PC-3 (cell line): ENCODE measurements around the gene RHOB. TPM values are rescaled to one million over a fixed set of nuclear protein-coding genes. Genes with fewer than 3 reads are reported as not detected.

ENCODE experiments used
- ATAC-seq: fragments of 200-7000 bp; cut with Tn5 transposase; 2 replicates; pipeline ENCODE4 v1.9.1; 2020; ENCODE audit warnings: mild to moderate bottlenecking, moderate library complexity
- BruUV-seq: library from RNA; stranded (reverse); fragments of 400-500 nt; replicated peaks from 2 replicates; lab custom pipeline; 2021; lab: Mats Ljungman, UMichigan
- CTCF ChIA-PET: fragments of 300-600 bp; sonication (Branson Sonifier 250); formaldehyde crosslinking; loops from one replicate; lab custom pipeline; 2022; ENCODE audit warnings: antibody characterized with exemption; lab: Charles Lee
- POLR2A ChIA-PET: fragments of 300-600 bp; sonication (Branson Sonifier 250); formaldehyde crosslinking; loops from one replicate; lab custom pipeline; 2022; ENCODE audit warnings: antibody characterized with exemption; ENCODE audit not compliant: unreplicated experiment; lab: Charles Lee
- DNase-seq: peaks from one replicate; pipeline ENCODE4 v3.0.0-alpha.2; 2015
- H2AFZ ChIP-seq: fragments of 300-600 bp; sonication (generic); 2 replicates; pipeline ENCODE4 v1.6.0; 2016; ENCODE audit warnings: antibody characterized with exemption, low read length
- H3F3A ChIP-seq: fragments of 300-600 bp; sonication (generic); one replicate; pipeline ENCODE4 v1.6.0; 2017; ENCODE audit warnings: antibody characterized with exemption, low read length, control low read depth, mild to moderate bottlenecking; ENCODE audit not compliant: unreplicated experiment
- H3K27ac ChIP-seq: fragments of 300-600 bp; sonication (generic); 2 replicates; pipeline ENCODE4 v1.5.1; 2016; ENCODE audit warnings: mild to moderate bottlenecking, low read length
- H3K27me3 ChIP-seq: fragments of 300-600 bp; sonication (generic); 2 replicates; pipeline ENCODE4 v1.6.1; 2016; ENCODE audit warnings: low read length, mixed read lengths
- H3K36me3 ChIP-seq: fragments of 300-600 bp; sonication (generic); 2 replicates; pipeline ENCODE4 v1.6.1; 2016; ENCODE audit warnings: low read depth, mixed run types, low read length, mixed read lengths
- H3K4me1 ChIP-seq: fragments of 300-600 bp; sonication (generic); 2 replicates; pipeline ENCODE4 v1.5.1; 2016; ENCODE audit warnings: low read length; ENCODE audit not compliant: insufficient read depth
- H3K4me2 ChIP-seq: fragments of 300-600 bp; sonication (generic); 2 replicates; pipeline ENCODE4 v1.6.0; 2016; ENCODE audit warnings: low read length
- H3K4me3 ChIP-seq: fragments of 300-600 bp; sonication (generic); 2 replicates; pipeline ENCODE4 v1.5.1; 2016; ENCODE audit warnings: mild to moderate bottlenecking, low read length, mixed read lengths
- H3K79me2 ChIP-seq: fragments of 300-600 bp; sonication (generic); 2 replicates; pipeline ENCODE4 v1.6.1; 2017; ENCODE audit warnings: low read length, mixed read lengths
- H3K9ac ChIP-seq: fragments of 300-600 bp; sonication (generic); 2 replicates; pipeline ENCODE4 v1.6.0; 2016; ENCODE audit warnings: mild to moderate bottlenecking, low read length
- H3K9me2 ChIP-seq: fragments of 300-600 bp; sonication (generic); replicated peaks from 2 replicates; pipeline ENCODE4 v1.6.1; 2016; ENCODE audit warnings: mixed run types, low read length, mixed read lengths
- H3K9me3 ChIP-seq: fragments of 300-600 bp; sonication (generic); 2 replicates; pipeline ENCODE4 v1.6.1; 2016; ENCODE audit warnings: low read length, mixed read lengths
- H4K20me1 ChIP-seq: fragments of 300-600 bp; sonication (generic); 2 replicates; pipeline ENCODE4 v1.6.1; 2016; ENCODE audit warnings: low read length, mixed read lengths
- EZH2 ChIP-seq: fragments of 300-600 bp; sonication (generic); IDR thresholded peaks from one replicate; pipeline ENCODE4 v1.6.1; 2017; ENCODE audit warnings: antibody characterized with exemption, mild to moderate bottlenecking, low read length; ENCODE audit not compliant: unreplicated experiment
- EZH2phosphoT487 ChIP-seq: fragments of 300-600 bp; sonication (generic); IDR thresholded peaks from 2 replicates; pipeline ENCODE4 v1.6.1; 2018; ENCODE audit warnings: mild to moderate bottlenecking, antibody characterized with exemption, low read length, borderline replicate concordance
- intact Hi-C: fragments of 100-400 bp; cut with micrococcal nuclease; formaldehyde crosslinking; loops from 2 replicates; pipeline ENCODE4 v1.9.0; 2023
- total RNA-seq: library from RNA; depleted of rRNA; stranded (reverse); fragments of >200 nt; gene quantifications from 2 replicates; pipeline ENCODE4 v1.2.3, GENCODE V29; 2014
- TF ChIP-seq, protein P1 (sequence below): fragments of 300-600 bp; sonication (generic); conservative IDR thresholded peaks from 2 replicates; pipeline ENCODE4 v1.5.1; 2017; ENCODE audit warnings: antibody characterized with exemption, low read depth, mild to moderate bottlenecking, low read length

RHOB gene
- total RNA-seq, 1 experiment from 2014 or later: 88.5 TPM

DNA sequence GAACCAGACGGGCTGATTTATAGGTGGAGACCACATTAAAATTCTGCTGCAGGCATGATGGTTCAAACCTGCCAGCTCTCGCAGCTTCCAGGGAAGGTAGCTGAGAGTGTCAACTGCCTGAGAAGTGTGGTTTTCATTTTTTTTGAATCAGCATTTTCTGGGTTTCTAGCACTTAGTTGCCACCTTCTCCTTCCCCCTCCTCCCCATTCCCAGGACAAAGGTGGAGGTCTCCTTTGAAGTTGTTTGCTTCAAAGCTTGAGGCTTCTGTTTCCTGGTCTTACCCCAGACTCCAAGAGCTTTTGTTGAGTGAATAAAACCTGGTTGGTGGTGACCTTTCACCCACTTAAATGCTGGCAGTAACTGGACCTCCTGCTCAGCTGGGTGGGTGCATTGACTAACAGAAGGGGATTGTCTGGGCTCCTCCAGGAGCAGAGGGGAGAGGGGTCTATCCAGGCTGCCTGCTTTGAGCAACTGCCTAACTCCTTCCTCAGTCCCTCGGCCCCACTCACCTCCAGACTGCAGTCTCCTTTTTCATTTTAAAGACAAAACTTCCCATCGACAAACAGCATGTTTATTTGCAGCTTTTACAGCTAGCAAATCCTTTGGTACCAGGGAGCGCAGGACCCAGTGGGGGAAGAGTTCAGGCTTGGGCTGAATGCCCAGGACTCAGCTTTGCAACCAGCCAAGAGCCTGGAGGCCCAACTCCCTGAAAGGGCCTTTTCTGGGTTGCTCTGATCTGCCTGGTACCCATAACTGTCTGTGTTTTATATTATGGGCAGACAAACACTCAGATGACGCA, 3.5 kb downstream of the RHOB start:
- H3K27ac ChIP-seq: no peak overlapping the region
- H4K20me1 ChIP-seq: peaks cover 29% of the 10 kb centered on the region

DNA sequence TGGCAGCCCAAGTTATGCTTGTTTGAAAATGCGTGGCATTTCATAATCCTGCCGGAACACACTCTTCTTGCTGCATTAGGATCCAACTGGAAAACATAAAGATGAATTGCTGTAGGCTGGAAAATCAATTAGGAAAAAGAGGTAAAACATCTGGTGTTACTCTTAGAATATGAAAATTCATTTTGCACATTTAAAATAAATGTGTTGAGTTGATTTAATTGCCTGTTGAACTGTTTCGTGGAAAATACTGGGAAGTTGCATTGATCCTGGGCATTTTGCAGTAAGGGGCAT, 4.1 kb downstream of the RHOB start:
- no peak overlapping the region for H3K9ac ChIP-seq
- POLR2A ChIA-PET: no interaction called here

More for the DNA sequence above, 3.5 kb downstream of the RHOB start:
- no peak overlapping the region for H3K9ac ChIP-seq
- no peaks in the 10 kb centered on the region for H3K36me3 ChIP-seq
- TF ChIP-seq, protein P1, sequence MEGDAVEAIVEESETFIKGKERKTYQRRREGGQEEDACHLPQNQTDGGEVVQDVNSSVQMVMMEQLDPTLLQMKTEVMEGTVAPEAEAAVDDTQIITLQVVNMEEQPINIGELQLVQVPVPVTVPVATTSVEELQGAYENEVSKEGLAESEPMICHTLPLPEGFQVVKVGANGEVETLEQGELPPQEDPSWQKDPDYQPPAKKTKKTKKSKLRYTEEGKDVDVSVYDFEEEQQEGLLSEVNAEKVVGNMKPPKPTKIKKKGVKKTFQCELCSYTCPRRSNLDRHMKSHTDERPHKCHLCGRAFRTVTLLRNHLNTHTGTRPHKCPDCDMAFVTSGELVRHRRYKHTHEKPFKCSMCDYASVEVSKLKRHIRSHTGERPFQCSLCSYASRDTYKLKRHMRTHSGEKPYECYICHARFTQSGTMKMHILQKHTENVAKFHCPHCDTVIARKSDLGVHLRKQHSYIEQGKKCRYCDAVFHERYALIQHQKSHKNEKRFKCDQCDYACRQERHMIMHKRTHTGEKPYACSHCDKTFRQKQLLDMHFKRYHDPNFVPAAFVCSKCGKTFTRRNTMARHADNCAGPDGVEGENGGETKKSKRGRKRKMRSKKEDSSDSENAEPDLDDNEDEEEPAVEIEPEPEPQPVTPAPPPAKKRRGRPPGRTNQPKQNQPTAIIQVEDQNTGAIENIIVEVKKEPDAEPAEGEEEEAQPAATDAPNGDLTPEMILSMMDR: no peak
- TF ChIP-seq EZH2phosphoT487 (no peak), EZH2 (no peak)
- CTCF ChIA-PET: no interaction called here
- no peak overlapping the region for H2AFZ ChIP-seq
- H3F3A ChIP-seq: no peaks in the 10 kb centered on the region
- peaks cover 24% of the 10 kb centered on the region for H3K4me1 ChIP-seq
- DNase-seq (no peak), ATAC-seq (no peak)
- no peaks in the 10 kb centered on the region for H3K9me2 ChIP-seq
- peaks cover 29% of the 10 kb centered on the region for H3K79me2 ChIP-seq
- intact Hi-C loops: no loop called here
- H3K4me3 ChIP-seq: no peak overlapping the region
- BruUV-seq: no TSS peak
- POLR2A ChIA-PET: interaction anchor here (0.6 kb wide), 1 partner anchor 129 kb away, joined by 3 read pairs; no protein-coding TSS in a partner anchor
- no peak overlapping the region for H3K4me2 ChIP-seq
- no peaks in the 10 kb centered on the region for H3K27me3 ChIP-seq
- no peaks in the 10 kb centered on the region for H3K9me3 ChIP-seq

More for the DNA sequence above, 4.1 kb downstream of the RHOB start:
- Histone ChIP-seq H3K27ac (no peak overlapping the region), H3K9me2 (no peaks in the 10 kb centered on the region), H3K4me3 (no peak overlapping the region), H3K4me2 (no peak overlapping the region), H3K4me1 (peaks cover 24% of the 10 kb centered on the region), H4K20me1 (peaks cover 29% of the 10 kb centered on the region), H3K36me3 (no peaks in the 10 kb centered on the region), H3F3A (no peaks in the 10 kb centered on the region), H2AFZ (no peak overlapping the region), H3K27me3 (no peaks in the 10 kb centered on the region), H3K9me3 (no peaks in the 10 kb centered on the region), H3K79me2 (peaks cover 29% of the 10 kb centered on the region)
- CTCF ChIA-PET: no interaction called here
- no peak for ATAC-seq
- TF ChIP-seq EZH2phosphoT487: no peak
- TF ChIP-seq EZH2: no peak
- TF ChIP-seq, protein P1: no peak
- DNase-seq: no peak
- BruUV-seq: no TSS peak
- intact Hi-C loops: no loop called here
